Measurements from ENCODE around the gene B3GALT6.

B3GALT6 gene

GRCh38 chr1:1232796-1233566 is 944 bp downstream of the B3GALT6 start:
- H3K27ac ChIP-seq (ENCODE audit: insufficient read depth, low read length, poor library complexity, severe bottlenecking): no peak overlapping the region
- H3K36me3 ChIP-seq (ENCODE audit: control insufficient read depth, insufficient read depth, low read length): peaks cover 23% of the 10 kb centered on the region
- H3K4me3 ChIP-seq (ENCODE audit: insufficient read depth, low read depth, low read length, poor library complexity, severe bottlenecking): no peak overlapping the region
- H3K9me3 ChIP-seq (ENCODE audit: control insufficient read depth, low read length): no peaks in the 10 kb centered on the region
- H3K4me1 ChIP-seq (ENCODE audit: control insufficient read depth, insufficient read depth, low read length, poor library complexity, severe bottlenecking): peaks cover 30% of the 10 kb centered on the region
- no peak for DNase-seq
- H3K27me3 ChIP-seq (replicated peaks; ENCODE audit: control insufficient read depth, insufficient read depth, low read length, poor library complexity, severe bottlenecking): no peaks in the 10 kb centered on the region

DNA sequence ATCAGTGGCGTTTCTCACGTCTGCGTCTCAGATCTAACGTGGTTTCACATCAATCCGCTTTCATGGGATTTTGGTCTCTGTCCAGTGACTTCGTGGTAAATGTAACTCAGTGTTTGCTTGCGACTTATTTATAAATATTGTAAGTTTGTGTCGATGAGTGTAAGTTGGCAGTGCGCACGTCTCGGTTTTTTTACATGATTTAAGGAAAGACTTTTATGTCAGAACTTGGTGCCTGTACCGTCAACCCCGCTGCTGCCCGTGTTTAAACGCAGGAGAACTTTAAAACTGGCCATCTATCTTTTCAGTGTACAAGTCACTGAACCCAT is 1.5 kb downstream of the B3GALT6 start:
- Histone ChIP-seq H3K4me1 (ENCODE audit: control insufficient read depth, insufficient read depth, low read length, poor library complexity, severe bottlenecking) (peaks cover 30% of the 10 kb centered on the region), H3K27me3 (replicated peaks; ENCODE audit: control insufficient read depth, insufficient read depth, low read length, poor library complexity, severe bottlenecking) (no peaks in the 10 kb centered on the region), H3K27ac (ENCODE audit: insufficient read depth, low read length, poor library complexity, severe bottlenecking) (no peak overlapping the region), H3K4me3 (ENCODE audit: insufficient read depth, low read depth, low read length, poor library complexity, severe bottlenecking) (no peak overlapping the region), H3K36me3 (ENCODE audit: control insufficient read depth, insufficient read depth, low read length) (peaks cover 18% of the 10 kb centered on the region), H3K9me3 (ENCODE audit: control insufficient read depth, low read length) (no peaks in the 10 kb centered on the region)
- no peak for DNase-seq

DNA sequence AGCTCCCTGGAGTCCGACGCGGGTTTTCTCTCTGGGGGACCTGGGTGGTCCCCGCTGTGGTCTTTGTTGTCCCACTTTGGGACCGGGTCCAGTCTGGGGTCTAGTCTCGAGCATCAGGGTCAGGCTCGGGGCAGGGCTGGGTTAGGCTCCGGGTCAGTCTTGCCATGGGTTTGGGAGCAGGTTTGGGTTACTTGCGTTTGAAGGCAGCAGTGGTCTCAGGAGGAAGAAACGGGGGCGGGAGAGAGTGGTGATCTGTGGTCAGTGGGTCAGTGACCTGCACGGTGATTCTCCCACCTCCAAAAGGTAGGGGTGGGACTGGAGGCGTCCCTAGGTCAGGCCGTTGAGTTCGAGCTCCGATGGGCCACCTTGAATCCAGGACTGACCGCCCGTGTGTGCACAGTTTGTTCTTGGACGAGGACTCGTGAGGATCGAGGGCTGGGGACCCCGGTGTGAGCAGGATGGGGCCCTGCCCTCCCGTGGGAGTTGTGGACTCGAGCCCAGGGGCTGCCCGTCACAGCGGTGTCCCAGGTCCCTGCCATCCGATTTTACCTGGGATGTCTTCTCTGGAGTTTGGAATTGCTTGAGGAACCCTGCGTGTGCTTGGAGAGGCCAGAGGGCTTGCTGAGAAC is 2.3 kb downstream of the B3GALT6 start:
- Histone ChIP-seq H3K27me3 (replicated peaks; ENCODE audit: control insufficient read depth, insufficient read depth, low read length, poor library complexity, severe bottlenecking) (no peaks in the 10 kb centered on the region), H3K27ac (ENCODE audit: insufficient read depth, low read length, poor library complexity, severe bottlenecking) (no peak overlapping the region), H3K9me3 (ENCODE audit: control insufficient read depth, low read length) (no peaks in the 10 kb centered on the region), H3K4me3 (ENCODE audit: insufficient read depth, low read depth, low read length, poor library complexity, severe bottlenecking) (no peak overlapping the region), H3K36me3 (ENCODE audit: control insufficient read depth, insufficient read depth, low read length) (peaks cover 11% of the 10 kb centered on the region), H3K4me1 (ENCODE audit: control insufficient read depth, insufficient read depth, low read length, poor library complexity, severe bottlenecking) (peaks cover 28% of the 10 kb centered on the region)
- DNase-seq: no peak

DNA sequence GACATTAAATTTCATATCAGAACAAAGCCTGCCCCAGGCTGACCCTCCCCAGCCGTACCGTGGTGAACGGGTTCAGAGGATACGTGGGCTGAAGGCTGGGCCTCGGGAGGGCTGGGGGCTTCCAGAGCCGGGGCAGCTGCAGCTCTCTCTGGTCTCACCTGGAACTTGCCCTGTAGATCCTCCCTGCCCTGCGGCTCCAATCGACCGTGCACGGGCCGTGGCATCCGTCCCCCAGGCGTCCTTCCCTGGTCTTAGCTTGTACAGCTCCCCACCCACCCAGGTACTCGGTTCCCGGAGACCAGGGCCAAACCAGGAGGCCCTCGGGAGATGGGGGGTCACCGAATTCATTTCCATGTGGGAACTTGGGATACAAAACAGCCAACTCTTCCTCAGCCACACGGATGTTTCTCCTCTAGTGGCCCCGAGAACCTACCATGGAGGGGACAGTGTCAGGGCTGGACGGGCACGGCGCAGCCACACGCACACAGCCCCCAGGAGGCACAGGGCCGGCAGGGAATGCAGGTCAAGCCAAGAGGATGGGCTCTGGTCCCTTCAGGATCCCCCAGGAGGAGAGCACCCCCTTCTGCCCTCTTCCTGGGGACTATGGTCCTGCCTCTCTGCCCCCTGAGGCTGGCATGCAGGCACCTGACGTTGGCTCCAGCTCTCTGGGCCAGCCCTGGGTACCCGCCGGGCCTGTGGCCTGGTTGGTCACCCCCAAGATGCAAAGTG is 3.1 kb downstream of the B3GALT6 start:
- no peak for DNase-seq
- no peak overlapping the region for H3K27ac ChIP-seq (ENCODE audit: insufficient read depth, low read length, poor library complexity, severe bottlenecking)
- peaks cover 19% of the 10 kb centered on the region for H3K4me1 ChIP-seq (ENCODE audit: control insufficient read depth, insufficient read depth, low read length, poor library complexity, severe bottlenecking)
- H3K9me3 ChIP-seq (ENCODE audit: control insufficient read depth, low read length): no peaks in the 10 kb centered on the region
- H3K36me3 ChIP-seq (ENCODE audit: control insufficient read depth, insufficient read depth, low read length): peaks cover 6% of the 10 kb centered on the region
- H3K4me3 ChIP-seq (ENCODE audit: insufficient read depth, low read depth, low read length, poor library complexity, severe bottlenecking): no peak overlapping the region
- no peaks in the 10 kb centered on the region for H3K27me3 ChIP-seq (replicated peaks; ENCODE audit: control insufficient read depth, insufficient read depth, low read length, poor library complexity, severe bottlenecking)

DNA sequence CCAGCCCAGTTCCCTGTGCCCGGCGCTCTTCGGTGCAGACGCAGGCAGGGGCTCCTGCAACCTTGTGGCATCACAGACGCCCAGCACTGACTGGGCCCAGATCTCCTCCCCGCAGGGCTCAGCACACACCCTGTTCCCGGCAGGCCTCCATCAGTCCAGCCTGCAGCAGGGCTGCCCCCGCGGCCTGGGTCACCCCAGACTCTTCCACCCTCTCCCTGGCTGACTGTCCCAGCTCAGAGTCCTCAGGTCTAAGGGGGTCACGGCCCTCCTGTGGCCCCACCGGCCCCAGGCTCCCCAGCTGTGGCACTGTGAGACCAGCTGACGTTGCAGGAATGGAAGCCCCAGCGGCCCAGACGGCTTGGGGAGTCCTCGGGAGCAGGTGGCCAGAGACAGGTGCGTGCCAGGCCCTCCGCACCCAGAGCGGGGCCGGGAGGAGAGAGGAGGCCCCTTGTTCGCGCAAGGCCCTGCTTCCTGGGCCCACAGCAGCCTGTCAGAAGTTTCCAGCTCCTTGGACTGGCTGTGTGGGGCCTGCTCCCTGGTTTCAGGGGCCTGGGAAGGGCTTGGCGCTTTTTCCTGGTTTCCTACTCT is 4.2 kb downstream of the B3GALT6 start:
- Histone ChIP-seq H3K36me3 (ENCODE audit: control insufficient read depth, insufficient read depth, low read length) (peaks cover 6% of the 10 kb centered on the region), H3K9me3 (ENCODE audit: control insufficient read depth, low read length) (no peaks in the 10 kb centered on the region), H3K27me3 (replicated peaks; ENCODE audit: control insufficient read depth, insufficient read depth, low read length, poor library complexity, severe bottlenecking) (no peaks in the 10 kb centered on the region), H3K27ac (ENCODE audit: insufficient read depth, low read length, poor library complexity, severe bottlenecking) (no peak overlapping the region), H3K4me3 (ENCODE audit: insufficient read depth, low read depth, low read length, poor library complexity, severe bottlenecking) (no peak overlapping the region), H3K4me1 (ENCODE audit: control insufficient read depth, insufficient read depth, low read length, poor library complexity, severe bottlenecking) (peaks cover 13% of the 10 kb centered on the region)
- no peak for DNase-seq

DNA sequence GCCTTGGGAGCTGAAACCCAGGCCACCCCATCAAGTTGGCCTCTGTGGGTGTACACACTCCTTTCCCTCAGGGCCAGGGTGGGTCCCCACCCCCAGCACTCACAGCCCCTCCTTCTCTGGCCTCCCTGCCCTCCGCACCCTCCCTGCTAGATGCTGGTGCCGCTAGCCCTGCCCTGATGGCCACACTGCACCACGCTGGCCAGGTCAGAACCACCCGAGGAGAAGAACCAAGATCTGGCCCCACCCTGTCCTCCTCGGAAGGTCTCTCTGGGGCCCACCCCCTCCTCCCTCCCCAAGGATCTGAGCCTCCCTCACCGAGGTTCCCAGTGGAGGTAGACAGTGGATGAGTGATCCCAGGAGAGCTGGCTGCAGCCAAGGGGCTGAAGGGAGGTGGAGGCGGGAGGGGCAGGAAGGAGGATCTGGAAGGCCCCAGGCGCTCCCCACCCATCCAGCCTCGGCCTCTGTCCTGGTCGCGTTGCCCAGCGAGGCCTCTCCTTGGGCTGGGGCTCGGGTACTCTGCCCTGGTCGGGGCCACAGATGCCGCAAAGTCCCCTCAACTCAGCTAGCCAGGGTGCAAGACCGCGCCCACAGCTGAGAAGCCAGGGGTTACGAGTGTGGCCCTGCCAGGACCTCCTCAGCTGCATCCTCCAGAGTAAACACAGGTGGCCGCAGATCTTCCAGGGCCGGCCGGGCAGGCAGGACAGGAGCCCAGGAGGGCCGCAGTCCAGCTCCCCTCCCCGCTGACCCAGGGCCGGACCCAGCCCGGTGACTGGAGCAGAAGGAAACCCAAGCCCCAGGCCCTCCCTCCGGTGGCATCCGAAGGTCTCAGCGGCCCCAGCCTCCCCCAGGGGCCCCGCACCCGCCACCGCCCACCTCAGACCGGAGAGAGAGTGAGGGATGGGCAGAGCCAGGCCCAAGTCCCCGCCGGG is 5.2 kb downstream of the B3GALT6 start:
- peaks cover 6% of the 10 kb centered on the region for H3K36me3 ChIP-seq (ENCODE audit: control insufficient read depth, insufficient read depth, low read length)
- peaks cover 13% of the 10 kb centered on the region for H3K4me1 ChIP-seq (ENCODE audit: control insufficient read depth, insufficient read depth, low read length, poor library complexity, severe bottlenecking)
- no peak for DNase-seq
- no peaks in the 10 kb centered on the region for H3K9me3 ChIP-seq (ENCODE audit: control insufficient read depth, low read length)
- no peak overlapping the region for H3K27ac ChIP-seq (ENCODE audit: insufficient read depth, low read length, poor library complexity, severe bottlenecking)
- no peak overlapping the region for H3K4me3 ChIP-seq (ENCODE audit: insufficient read depth, low read depth, low read length, poor library complexity, severe bottlenecking)
- H3K27me3 ChIP-seq (replicated peaks; ENCODE audit: control insufficient read depth, insufficient read depth, low read length, poor library complexity, severe bottlenecking): no peaks in the 10 kb centered on the region

DNA sequence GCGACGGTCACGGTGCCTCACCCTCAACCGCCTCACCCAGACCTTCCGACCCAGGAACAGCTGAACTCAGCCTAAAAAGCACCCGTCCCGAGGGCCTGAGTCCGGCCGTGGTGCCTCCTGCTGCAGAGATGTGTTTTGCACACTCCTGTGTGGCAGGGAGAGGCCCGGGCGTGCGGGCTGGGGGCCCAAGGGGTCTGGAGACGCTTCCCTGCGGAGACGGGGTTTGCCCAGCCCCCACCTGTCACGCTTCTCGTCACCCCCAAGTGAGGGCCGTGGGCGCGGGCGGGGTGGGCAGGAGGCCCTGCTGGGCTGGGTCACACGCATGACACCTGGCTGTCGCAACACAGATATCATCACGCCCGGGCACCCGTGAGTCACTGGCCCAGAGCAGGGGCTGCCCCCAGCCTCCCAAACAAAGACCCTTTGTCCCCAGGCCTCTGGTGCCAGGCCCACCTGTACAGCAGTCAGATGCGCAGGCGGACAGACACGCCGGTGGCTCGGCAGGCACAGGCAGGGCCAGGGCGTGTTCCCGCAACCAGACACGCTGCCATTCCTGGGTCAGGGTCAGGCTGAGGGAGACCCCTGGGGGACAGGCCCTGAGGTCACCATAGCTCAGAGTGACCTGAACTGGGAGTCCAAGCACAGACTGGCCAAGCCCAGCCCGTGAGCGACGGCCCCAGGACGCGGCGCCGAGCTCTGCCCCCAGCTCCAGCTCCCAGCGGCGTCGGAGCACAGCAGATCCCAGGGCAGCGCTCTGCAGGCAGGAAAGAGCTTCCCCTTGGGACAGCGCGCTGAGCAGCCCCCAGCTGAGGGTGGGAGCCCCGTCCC is 6.1 kb downstream of the B3GALT6 start:
- no peaks in the 10 kb centered on the region for H3K9me3 ChIP-seq (ENCODE audit: control insufficient read depth, low read length)
- H3K36me3 ChIP-seq (ENCODE audit: control insufficient read depth, insufficient read depth, low read length): peaks cover 6% of the 10 kb centered on the region
- no peak for DNase-seq
- no peak overlapping the region for H3K27ac ChIP-seq (ENCODE audit: insufficient read depth, low read length, poor library complexity, severe bottlenecking)
- peaks cover 9% of the 10 kb centered on the region for H3K4me1 ChIP-seq (ENCODE audit: control insufficient read depth, insufficient read depth, low read length, poor library complexity, severe bottlenecking)
- no peak overlapping the region for H3K4me3 ChIP-seq (ENCODE audit: insufficient read depth, low read depth, low read length, poor library complexity, severe bottlenecking)
- H3K27me3 ChIP-seq (replicated peaks; ENCODE audit: control insufficient read depth, insufficient read depth, low read length, poor library complexity, severe bottlenecking): no peaks in the 10 kb centered on the region

DNA sequence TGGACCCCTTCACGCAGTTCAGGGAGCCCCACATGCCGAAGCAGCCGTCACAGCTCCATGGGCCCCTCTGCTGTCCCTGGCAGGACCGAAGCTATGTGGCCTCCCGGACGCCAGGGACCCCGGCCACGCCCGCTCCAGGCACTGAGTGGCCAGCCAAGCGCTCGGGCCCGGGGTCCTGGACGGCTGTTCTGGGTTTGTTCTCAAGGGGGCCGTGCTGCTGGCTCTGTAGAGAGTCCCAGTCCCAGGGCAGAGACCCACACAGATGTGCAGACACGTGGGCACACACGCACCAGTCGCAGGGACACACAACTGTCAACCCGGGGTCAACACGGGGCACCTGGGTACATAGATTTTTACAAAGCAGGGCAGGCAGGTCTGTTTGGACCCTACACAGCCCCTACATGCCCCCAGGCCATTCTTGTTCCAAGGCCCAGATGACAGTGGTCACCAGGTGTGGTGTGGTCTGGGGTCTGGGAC is 6.7 kb downstream of the B3GALT6 start:
- no peaks in the 10 kb centered on the region for H3K27me3 ChIP-seq (replicated peaks; ENCODE audit: control insufficient read depth, insufficient read depth, low read length, poor library complexity, severe bottlenecking)
- no peak overlapping the region for H3K27ac ChIP-seq (ENCODE audit: insufficient read depth, low read length, poor library complexity, severe bottlenecking)
- peaks cover 4% of the 10 kb centered on the region for H3K4me1 ChIP-seq (ENCODE audit: control insufficient read depth, insufficient read depth, low read length, poor library complexity, severe bottlenecking)
- no peak for DNase-seq
- peaks cover 6% of the 10 kb centered on the region for H3K36me3 ChIP-seq (ENCODE audit: control insufficient read depth, insufficient read depth, low read length)
- H3K4me3 ChIP-seq (ENCODE audit: insufficient read depth, low read depth, low read length, poor library complexity, severe bottlenecking): no peak overlapping the region
- H3K9me3 ChIP-seq (ENCODE audit: control insufficient read depth, low read length): no peaks in the 10 kb centered on the region

DNA sequence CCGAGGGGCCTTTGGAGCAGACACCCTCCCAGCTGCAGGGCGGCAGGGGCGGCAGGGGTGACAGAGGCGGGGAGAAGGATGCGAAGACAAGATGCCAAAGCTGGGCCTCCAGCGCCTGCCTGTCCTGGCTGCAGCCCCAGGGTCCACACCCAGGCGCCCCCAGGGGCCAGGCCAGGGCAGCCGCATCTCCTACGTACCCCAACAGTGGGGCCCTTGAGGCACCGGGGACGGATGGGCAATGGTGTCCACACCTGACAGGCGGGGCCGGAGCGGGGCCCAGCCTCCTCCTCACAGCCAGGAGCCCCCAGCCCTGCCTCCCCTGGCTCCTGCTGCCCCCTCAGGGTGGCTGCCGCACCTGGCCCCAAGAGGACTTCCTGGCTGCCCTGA is 7.2 kb downstream of the B3GALT6 start:
- no peak overlapping the region for H3K27ac ChIP-seq (ENCODE audit: insufficient read depth, low read length, poor library complexity, severe bottlenecking)

More for the DNA sequence above, 7.2 kb downstream of the B3GALT6 start:
- no peak for DNase-seq
- no peaks in the 10 kb centered on the region for H3K27me3 ChIP-seq (replicated peaks; ENCODE audit: control insufficient read depth, insufficient read depth, low read length, poor library complexity, severe bottlenecking)
- H3K4me1 ChIP-seq (ENCODE audit: control insufficient read depth, insufficient read depth, low read length, poor library complexity, severe bottlenecking): peaks cover 1% of the 10 kb centered on the region
- H3K9me3 ChIP-seq (ENCODE audit: control insufficient read depth, low read length): no peaks in the 10 kb centered on the region
- peaks cover 6% of the 10 kb centered on the region for H3K36me3 ChIP-seq (ENCODE audit: control insufficient read depth, insufficient read depth, low read length)
- no peak overlapping the region for H3K4me3 ChIP-seq (ENCODE audit: insufficient read depth, low read depth, low read length, poor library complexity, severe bottlenecking)
